Progenitor cell of endocrine pancreas (in vitro differentiated cells): Measurements from ENCODE around the gene KIAA1328. TPM values are rescaled to one million over a fixed set of nuclear protein-coding genes. Genes with fewer than 3 reads are reported as not detected.

ENCODE experiments used
- DNase-seq: peaks from one replicate; pipeline ENCODE4 v3.0.0; 2021; ENCODE audit warnings: low spot score; ENCODE audit not compliant: unreplicated experiment
- H3K27ac Mint-ChIP-seq: 2 replicates; pipeline ENCODE4 v1.8.0; 2021; ENCODE audit warnings: mild to moderate bottlenecking, moderate library complexity, mixed read lengths
- H3K27me3 Mint-ChIP-seq: 2 replicates; pipeline ENCODE4 v1.8.0; 2021; ENCODE audit warnings: mixed read lengths
- H3K36me3 Mint-ChIP-seq: 2 replicates; pipeline ENCODE4 v1.8.0; 2022; ENCODE audit warnings: mixed read lengths; ENCODE audit not compliant: insufficient read depth
- H3K4me1 Mint-ChIP-seq: 2 replicates; pipeline ENCODE4 v1.8.0; 2021; ENCODE audit warnings: low read depth, mixed read lengths
- H3K4me3 Mint-ChIP-seq: 2 replicates; pipeline ENCODE4 v1.8.0; 2021; ENCODE audit warnings: low read depth, mild to moderate bottlenecking, moderate library complexity, mixed read lengths
- H3K9me3 Mint-ChIP-seq: 2 replicates; pipeline ENCODE4 v1.8.0; 2021; ENCODE audit warnings: low read depth, mixed read lengths
- total RNA-seq: library from RNA; stranded (reverse); gene quantifications from 2 replicates; pipeline ENCODE4 v1.2.1, GENCODE V29; 2021
- TF ChIP-seq, protein P1 (sequence below): fragments of 200-600 bp; sonication (generic); IDR thresholded peaks from one replicate; pipeline ENCODE4 v1.5.0; 2021; ENCODE audit warnings: antibody characterized with exemption, mild to moderate bottlenecking; ENCODE audit not compliant: unreplicated experiment

The KIAA1328 gene
- total RNA-seq, 1 donor from 2014 or later = 12.4 TPM

DNA sequence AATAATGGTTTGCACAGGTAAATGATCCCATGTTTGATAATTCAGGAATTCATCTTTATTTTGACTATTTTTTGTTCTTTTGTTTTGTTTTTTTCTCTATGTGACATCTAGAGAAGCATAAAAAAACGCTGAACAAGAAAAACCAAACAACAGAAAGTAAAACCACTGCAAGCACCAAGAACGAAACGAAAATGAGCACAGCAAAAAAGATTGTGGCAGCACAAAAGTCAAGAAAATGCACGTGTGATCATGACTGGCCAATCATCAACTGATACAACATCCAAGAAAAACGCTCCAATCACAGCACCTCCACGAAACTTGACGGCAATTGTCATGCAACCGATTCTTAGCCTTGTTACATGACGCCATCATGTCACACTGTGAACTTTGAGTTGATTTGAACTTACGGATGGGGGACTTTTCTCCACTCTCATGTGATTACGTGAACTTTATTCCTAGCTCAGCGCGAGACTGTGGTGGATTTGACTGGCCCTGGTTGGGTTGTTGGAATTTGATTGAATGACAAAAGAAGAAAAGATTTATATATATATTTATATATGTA, 417.9 kb downstream of the KIAA1328 start:
- peaks cover 6% of the 10 kb centered on the region for H3K36me3 Mint-ChIP-seq
- H3K9me3 Mint-ChIP-seq = no peaks in the 10 kb centered on the region
- H3K27me3 Mint-ChIP-seq = peaks cover 28% of the 10 kb centered on the region
- H3K27ac Mint-ChIP-seq = no peak overlapping the region
- H3K4me1 Mint-ChIP-seq = peaks cover 2% of the 10 kb centered on the region
- no peak for DNase-seq
- no peak overlapping the region for H3K4me3 Mint-ChIP-seq
- TF ChIP-seq, protein P1, sequence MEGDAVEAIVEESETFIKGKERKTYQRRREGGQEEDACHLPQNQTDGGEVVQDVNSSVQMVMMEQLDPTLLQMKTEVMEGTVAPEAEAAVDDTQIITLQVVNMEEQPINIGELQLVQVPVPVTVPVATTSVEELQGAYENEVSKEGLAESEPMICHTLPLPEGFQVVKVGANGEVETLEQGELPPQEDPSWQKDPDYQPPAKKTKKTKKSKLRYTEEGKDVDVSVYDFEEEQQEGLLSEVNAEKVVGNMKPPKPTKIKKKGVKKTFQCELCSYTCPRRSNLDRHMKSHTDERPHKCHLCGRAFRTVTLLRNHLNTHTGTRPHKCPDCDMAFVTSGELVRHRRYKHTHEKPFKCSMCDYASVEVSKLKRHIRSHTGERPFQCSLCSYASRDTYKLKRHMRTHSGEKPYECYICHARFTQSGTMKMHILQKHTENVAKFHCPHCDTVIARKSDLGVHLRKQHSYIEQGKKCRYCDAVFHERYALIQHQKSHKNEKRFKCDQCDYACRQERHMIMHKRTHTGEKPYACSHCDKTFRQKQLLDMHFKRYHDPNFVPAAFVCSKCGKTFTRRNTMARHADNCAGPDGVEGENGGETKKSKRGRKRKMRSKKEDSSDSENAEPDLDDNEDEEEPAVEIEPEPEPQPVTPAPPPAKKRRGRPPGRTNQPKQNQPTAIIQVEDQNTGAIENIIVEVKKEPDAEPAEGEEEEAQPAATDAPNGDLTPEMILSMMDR = no peak

DNA sequence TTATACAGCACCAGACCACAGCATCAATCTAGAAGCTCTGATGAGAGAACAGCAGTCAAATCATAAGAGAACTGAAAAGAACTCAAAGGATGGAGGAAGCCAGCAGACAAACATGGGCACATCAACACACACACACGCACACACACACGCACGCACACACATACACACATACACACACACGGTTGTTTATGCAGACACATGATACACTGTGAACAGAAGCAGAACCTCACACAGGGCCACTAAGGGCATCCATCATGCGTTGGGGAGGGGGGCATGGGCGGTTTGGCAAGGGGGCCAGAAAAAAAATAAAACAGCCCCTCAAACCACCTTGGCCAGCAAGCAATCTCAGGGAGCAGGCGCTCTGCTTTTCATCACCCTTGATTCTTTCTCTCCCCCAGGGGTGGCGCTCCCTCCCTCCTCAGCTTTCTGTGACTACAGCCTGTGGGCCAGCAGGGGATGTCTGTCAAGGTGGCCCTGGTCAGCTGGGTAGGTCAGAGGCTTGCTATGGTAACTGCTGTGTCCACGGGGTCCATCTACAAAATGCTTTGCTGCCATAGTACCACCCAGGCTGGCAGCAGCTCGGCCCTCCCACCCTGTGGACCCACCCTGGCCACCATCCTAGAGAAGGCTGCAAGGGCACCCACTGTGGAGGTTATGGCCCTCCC, 418.7 kb downstream of the KIAA1328 start:
- Mint-ChIP-seq H3K27me3 (peaks cover 31% of the 10 kb centered on the region), H3K4me1 (peaks cover 6% of the 10 kb centered on the region), H3K9me3 (no peaks in the 10 kb centered on the region), H3K4me3 (no peak overlapping the region), H3K36me3 (peaks cover 6% of the 10 kb centered on the region), H3K27ac (no peak overlapping the region)
- TF ChIP-seq, protein P1 = no peak
- no peak for DNase-seq

- no peak overlapping the region for H3K27ac Mint-ChIP-seq
- H3K4me3 Mint-ChIP-seq = no peak overlapping the region
- TF ChIP-seq, protein P1 = no peak
- peaks cover 29% of the 10 kb centered on the region for H3K27me3 Mint-ChIP-seq
- DNase-seq = no peak
- H3K36me3 Mint-ChIP-seq = peaks cover 4% of the 10 kb centered on the region
- peaks cover 8% of the 10 kb centered on the region for H3K4me1 Mint-ChIP-seq
- H3K9me3 Mint-ChIP-seq = no peaks in the 10 kb centered on the region
Measured at GRCh38 chr18:37248281-37248680, 419.4 kb downstream of the KIAA1328 start.

GRCh38 chr18:37249171-37249886, 420.4 kb downstream of the KIAA1328 start:
- Mint-ChIP-seq H3K4me1 (peaks cover 6% of the 10 kb centered on the region), H3K9me3 (no peaks in the 10 kb centered on the region), H3K27ac (no peak overlapping the region), H3K27me3 (peaks cover 22% of the 10 kb centered on the region), H3K36me3 (peaks cover 3% of the 10 kb centered on the region), H3K4me3 (no peak overlapping the region)
- DNase-seq = no peak
- TF ChIP-seq, protein P1 = no peak

DNA sequence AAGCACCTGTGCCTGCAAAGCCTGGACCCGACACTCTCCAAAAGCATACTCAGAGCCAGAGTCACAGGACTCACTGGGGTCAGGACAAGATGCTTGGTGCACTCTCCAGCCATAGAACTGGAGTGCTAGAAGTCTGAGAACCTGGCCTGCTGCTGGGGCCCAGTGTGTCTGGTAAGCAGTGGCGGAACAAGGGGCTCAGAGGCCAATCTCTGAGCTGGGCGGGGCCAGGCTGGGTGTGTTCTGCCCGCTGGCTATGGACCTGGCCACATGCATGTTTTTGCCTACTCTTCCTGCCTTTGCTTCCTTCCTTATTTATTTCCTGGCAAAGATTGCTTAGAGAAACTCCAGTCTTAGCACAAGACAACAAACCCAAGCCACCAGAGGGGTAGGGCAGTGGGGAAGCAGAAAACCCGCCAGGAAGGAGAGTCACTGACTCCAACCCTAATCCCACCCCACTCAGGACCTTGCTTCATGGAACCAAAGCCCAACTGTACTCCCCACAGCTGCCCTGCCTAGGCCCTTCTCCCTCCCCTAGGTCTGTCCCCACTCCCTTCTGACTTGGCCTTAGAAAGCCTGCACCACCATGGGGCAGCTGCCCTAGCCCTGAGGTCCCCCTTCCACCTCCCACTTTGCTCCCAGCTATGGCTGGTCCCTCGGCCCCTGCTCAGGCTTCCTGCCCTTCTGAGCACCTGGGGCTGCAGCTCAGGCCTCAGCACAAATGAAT, 421.1 kb downstream of the KIAA1328 start:
- peaks cover 6% of the 10 kb centered on the region for H3K4me1 Mint-ChIP-seq
- H3K27ac Mint-ChIP-seq = no peak overlapping the region
- no peak for DNase-seq
- TF ChIP-seq, protein P1 = no peak
- peaks cover 2% of the 10 kb centered on the region for H3K36me3 Mint-ChIP-seq
- no peaks in the 10 kb centered on the region for H3K9me3 Mint-ChIP-seq
- H3K4me3 Mint-ChIP-seq = no peak overlapping the region
- H3K27me3 Mint-ChIP-seq = peaks cover 23% of the 10 kb centered on the region
